HuH-7 (cell line): ENCODE measurements around the gene IFT43.

ENCODE experiments used
- DNase-seq: peaks from one replicate; pipeline ENCODE4 v3.0.0; 2011; ENCODE audit warnings: low spot score

The IFT43 gene

DNA sequence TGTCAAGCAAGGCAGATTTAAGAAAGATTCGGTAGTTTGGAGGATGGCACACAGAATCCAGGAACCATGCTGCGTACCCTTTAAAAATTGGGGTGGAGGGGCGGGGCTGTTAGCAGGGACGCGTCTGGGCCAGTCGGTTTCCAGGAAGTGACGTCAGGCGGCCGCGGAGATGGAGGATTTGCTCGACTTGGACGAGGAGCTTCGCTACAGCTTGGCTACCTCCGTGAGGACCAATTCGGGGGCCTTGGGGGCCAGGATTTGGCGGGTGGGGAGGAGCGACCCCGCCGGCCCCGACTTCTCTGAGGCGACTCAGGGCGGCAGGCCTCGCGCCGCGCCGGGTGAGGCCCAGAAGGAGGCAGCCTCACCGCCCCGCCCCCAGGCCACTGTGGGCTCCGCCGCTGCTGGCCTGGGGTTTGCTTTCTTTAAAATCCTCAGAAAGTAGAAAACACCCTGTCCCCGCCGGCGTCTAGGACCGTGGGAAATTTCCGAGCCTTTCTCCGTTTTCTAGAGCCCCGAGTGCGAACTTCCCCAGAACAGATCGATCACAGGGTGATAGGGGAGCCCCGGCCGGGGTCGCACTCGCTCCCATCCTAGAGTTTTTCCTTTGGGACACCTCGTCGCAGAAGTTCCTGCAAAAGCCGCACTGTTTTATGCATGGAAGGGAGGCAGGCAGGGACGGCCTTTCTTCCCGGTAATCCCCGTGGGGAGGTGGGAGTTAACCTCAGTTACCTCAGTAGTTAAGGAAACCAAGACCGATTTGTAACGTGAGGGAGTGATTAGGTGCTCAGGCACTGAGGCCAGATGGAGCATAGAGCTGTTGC is at the start of gene IFT43:
Gene IFT43, plus strand, starts transcription at position 146 of the 821 bp plus-strand sequence. Its CDS starts 24 bp downstream, at position 170.
- DNase-seq, result peak; percentile 69

DNA sequence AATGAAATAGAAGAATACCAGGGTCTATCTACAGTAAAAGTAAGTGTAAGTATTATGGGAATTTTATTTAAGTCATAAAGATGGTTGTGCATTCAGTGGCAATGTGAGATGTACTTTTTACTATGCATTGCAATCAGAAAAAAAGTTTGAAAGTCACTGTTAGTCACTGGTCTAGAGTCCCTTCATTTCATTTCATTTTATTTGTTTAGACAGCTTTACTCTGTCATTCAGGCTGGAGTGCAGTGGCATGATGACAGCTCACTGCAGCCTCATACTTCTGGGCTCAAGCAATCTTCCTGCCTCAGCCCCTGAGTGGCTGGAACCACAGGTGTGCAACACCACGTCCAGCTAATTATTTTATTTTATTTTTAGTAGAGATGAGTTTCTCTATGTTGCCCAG is 46.4 kb upstream of the IFT43 start:
- DNase-seq, result no peak

DNA sequence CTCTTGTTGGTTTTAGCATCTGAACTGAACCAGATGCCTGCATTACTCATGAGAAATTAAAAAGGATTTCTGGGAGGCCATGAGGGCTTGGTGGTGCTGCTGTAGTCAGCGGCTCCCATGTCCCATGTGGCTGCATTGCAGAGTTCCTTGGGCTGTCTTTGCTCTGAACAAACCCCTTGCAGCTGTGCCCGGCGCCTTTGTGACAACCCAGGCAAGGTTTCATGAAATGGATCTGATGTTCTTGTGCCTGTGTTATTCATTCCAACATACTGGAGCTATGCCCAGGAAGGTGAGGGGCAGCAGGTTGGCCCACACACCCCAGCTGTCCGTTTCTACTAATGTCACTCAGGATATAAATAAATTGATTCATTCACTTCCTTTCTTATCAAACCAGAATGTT is 44.5 kb upstream of the IFT43 start:
- DNase-seq, result no peak

DNA sequence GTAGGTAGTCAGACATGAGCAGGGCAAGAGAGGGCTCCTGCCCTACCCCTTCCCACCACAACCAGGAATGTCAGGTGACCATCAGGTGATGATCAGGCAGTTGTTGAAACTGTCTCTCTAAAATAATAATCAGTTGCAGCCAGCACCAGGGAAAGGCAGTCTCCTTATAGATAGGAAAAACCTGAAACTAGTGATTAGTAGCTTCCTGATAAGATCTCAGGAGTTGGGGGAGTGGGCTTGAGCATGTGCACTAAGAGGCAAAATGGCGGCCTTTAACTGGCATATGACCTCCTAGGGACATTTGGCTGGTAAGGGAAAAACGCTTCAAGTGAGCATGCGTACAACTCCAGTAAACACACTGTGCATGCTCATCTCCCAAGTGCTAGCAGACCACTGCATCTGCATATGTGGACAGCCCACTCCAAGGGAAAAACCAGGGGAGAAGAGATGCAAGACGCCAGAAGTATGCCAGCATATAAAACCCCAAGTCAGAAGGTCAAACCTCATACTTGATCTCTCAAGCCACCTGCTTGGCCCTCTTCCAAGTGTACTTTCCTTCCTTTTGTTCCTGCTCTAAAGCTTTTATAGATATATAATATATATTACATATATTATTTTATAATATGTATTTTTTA is 40.8 kb upstream of the IFT43 start:
- no peak for DNase-seq

DNA sequence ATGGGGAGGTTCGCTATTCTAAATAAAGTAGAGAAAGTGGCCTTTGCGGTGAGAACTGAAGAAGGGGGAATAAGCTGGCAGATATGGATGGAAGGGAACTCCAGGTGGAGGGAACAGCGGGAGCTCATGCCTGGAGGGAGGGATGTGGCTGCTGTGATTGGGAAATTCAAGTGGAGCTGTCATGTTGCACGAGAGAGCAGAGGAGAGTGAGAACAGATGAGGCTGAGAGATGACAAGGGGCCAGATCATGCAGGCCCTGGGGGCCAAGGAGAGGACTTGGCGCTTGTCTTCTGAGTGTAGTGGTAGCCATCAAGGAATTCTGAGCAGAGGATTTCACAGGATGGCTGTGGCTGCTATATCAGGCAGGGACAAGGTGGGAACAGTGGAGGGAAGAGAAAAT is 38.8 kb upstream of the IFT43 start:
- DNase-seq, result no peak

DNA sequence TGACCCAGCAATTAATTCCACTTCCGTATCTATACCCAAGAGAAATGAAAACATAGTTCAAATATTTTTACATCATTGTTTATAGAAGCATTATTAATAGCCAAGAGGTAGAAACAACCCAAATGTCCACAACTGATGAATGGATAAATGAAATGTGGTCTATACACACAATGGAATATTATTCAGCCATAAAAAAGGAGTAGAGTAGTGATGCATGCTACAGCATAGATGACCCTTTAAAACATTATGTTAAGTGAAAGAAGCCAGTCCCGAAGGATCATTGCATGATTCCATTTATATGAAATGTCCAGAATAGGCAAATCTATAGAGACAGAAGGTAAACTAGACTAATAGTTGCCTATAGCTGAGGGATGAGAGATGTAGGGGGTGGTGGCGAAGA is 33.1 kb upstream of the IFT43 start:
- DNase-seq, result no peak

DNA sequence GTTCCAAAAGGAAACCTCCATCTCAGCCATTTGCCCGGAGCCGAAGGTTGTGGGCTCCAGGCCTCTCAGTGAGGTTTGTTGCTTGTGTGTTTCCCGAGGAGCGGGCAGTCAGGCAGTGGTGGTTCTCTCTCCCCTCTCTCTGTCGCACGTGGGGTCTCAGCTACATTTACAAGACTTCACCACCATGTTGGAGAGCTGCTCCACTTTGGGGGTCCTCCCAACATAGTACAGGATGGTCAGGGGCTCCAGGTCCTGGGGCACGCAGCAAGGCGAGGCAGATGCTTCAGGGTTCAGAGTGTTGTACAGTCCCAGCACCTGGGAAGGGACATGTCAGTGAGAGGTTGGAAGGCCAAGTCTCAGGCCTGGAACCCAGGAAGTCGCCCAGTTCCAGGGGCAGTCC is 26.5 kb upstream of the IFT43 start:
- DNase-seq, result no peak

DNA sequence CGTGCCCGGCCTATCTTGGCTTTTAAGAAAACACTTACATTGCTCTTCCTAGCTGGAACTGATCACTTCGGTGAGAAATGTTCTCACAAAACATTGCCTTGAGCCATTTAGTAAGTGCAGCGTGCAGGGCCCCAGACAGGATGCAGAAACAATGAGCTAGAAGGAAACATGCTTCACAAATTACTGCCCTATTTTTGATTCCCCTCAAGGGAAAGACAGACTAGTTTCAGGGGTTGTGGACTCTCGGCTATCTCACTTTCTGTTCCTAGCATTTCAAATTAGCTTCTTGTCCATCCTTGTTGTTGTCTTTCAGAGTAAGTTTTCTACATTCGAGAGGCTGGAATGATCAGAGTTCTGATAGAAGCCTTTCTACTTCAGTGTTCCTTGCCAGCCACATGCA is 25.3 kb upstream of the IFT43 start:
- no peak for DNase-seq

DNA sequence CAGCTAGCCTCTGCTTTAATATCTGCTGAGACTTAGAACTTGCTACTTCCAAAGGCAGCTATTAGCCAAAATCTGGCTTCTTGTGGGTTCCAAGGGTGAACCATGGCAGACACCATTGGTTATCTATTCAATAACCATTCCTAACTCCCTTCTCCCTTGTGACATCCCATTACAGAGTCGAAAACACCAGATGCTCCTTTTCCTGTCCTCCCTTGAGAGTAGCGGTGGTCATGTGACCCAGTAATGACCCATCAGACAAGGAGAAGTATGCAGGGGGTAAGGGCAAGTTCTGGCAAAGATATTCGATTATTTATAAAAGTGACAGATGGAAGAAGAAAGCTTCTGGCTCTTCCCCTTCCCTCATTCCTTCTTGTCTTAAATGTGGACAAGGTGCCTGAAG is 23.9 kb upstream of the IFT43 start:
- no peak for DNase-seq

DNA sequence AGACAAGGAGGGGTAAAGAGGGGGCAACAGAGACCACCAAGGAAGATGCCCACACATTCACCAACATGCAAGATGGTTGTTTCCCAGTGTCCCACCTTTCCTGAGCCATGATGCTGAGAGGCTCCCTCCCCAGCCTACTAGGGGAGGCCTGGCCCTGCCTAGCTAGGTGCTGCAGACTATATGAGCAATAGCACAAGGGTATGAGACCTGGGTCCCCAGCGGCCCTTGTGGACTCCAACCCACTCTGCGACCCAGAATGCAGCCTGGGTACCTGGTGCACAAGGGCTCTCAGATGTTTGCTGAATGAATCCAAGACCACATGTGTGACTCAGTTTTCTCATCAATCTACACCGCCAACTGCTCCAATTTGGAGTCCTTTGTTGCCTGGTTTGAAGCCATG is 17.7 kb upstream of the IFT43 start:
- no peak for DNase-seq

DNA sequence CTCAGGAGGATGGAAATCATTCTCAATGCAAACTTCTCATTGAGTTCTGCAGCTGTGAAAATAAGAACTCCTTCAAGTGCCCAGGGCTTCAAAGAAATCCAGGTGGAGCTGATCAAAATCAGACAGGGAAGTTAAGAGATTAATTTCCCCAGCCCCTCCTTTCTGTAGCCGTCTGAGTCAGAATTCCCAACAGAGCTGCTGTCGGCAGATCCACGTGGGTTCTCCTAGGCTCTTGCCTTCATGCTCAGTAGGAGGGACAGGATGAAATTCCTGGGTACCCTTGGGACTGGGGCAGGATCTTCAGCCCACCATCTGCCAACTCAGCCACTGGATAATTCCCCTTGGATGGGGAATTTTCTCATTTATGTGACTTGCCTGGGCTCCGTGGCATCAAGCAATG is 17.1 kb upstream of the IFT43 start:
- DNase-seq, result no peak

DNA sequence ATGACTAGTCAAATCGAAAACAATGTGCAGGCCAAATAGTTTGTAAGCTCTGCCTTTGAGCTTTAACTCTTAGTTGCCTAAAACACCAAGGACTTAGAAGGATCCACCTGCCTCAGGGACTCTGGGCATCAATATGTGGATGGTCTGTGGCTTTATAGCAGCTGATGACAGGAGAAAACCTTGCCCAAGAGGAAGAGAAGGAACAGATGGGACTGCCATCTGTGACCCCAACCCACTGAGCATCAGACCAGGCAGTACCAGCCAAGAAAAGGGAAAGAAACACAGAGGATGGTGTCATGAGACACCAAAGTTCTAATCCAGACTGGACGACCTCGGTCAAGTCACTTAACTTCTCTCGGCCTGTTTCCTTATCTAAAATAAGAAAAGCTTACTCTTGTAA is 16.4 kb upstream of the IFT43 start:
- DNase-seq, result no peak

DNA sequence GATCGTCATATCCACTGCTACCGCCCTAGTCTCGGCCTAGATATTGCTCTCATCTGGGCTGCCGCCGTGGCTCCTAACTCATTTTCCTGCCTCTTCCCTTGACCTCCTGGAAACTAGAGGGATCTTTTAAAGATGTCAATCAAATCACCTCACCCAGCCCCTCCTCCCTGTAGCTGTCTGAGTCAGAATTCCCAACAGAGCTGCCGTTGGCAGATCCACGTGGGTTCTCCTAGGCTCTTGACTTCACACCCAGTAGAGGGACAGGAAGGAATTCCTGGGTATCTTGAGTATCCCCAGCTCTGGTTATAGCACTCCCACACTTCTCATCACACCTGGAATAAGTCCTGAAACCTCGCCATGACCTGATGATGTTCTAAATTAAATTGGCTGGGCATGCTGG is 15.7 kb upstream of the IFT43 start:
- no peak for DNase-seq

DNA sequence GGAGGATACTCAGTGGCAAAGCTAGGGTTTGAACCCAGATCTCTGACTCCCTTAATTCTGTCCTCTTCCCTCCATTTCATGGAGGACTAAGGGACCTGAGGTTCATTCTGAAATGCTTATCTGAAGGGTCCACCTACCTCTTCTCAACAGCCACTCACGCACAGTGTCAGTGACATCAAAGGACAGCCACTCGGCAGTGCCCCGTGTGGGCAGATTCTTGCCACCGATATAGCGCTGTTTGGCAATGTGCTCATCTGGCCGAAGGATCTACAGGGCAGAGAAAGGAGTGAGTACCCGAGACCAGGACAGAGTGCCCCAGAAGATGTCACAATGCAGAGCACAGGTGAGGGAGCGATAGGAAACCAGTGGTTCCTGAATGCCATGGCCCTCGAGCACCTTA is 14.6 kb upstream of the IFT43 start:
- DNase-seq, result no peak

DNA sequence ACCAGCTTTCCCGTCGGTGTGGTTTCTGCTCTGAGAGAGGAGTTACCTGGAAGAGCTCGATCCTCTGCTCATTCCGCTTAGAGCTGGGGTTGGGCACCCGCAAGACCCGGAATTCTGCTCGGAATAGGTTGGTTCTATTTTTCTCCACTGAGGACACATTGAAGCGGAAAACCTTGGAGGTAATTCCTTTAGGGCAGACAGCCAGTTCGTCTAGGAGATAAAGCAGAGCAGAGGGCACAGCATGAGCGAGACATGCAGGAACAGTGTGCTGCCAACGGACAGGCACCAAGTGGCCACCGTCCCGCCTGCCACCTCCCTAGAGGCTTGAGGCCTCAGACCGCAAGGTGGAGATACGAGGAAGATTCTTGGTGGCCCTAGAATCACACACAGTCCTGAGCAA is 14.1 kb upstream of the IFT43 start:
- DNase-seq, result no peak

DNA sequence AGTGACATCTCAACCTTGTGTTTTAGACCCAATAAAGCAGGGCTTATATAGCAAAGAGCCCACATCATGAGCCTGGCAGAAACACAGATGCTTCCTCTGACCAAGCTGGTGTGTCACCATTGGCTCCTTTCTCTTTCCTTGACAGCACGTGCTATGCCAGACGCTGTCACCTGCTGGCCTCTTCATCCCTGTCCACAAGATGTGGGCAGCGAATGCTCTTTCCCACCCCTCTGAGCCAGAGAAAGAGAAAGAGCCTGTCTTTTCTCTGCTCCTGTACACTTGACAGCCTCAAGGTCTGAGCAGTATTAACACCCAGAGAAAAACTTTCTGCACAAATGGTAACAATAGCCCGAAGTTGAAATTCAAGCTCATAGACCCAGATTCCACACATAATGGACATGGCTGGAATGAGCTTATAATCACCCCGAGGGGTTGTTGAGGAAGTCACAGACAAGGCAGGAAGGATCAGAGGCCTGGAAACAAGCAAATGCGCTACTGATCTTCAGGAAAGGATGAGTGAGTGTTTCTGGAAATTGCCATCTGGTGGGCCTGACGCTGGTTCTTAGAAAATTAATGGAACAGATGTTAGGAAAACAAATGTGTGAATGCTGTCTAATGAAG is 12.7 kb upstream of the IFT43 start:
- DNase-seq, result no peak

DNA sequence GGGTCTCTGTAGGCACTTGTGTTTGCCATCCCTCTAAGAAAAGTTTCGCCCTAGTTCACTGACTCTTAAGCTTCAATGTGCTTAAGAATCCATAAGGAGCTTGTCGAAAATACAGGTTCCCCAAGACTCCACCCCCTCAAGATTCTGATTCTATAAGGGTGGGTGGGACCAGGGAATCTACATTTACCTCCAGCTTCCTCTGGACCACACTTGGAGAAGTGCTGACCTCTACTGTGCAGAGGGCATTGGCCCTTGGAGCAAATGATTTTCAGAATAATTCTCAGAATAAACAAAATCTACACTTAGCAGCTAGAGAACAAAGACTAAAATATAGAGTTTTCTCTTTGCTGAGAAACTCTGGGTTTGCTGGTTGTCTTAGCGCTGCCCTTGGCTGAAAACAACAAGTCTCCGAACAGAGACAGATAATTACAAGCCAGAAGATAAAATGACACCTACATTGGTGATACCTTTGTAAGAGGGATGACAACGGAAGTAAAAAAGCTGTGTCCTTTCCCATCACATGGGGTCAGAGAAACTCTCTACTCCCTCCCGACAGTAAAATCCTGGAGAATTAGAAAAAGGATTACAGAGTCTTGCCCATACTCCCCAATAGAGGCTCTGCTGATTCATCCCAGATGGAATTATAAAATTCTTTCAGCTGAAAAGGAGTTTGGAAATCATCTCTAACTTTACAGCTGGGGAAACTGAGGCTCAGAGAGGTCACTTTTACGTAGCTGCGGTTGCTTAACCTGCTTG is 8.6 kb upstream of the IFT43 start:
- DNase-seq, result no peak

DNA sequence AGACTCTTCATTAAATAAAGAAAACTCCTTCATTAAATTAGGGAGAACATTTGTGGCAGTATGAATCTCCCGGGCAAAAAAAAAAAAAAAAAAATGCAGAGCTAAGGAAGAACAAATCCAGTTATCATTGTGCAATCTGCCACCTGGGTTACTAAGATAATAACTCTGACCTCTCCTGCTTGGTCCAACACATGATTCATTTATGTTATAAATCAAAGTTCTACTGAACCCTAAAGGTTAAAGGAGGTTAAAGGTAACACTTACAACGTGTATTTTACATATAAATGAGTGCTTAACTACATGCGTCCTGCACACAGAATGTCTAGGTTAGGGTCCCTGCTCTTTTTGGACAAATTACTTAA is 8.0 kb upstream of the IFT43 start:
- no peak for DNase-seq

DNA sequence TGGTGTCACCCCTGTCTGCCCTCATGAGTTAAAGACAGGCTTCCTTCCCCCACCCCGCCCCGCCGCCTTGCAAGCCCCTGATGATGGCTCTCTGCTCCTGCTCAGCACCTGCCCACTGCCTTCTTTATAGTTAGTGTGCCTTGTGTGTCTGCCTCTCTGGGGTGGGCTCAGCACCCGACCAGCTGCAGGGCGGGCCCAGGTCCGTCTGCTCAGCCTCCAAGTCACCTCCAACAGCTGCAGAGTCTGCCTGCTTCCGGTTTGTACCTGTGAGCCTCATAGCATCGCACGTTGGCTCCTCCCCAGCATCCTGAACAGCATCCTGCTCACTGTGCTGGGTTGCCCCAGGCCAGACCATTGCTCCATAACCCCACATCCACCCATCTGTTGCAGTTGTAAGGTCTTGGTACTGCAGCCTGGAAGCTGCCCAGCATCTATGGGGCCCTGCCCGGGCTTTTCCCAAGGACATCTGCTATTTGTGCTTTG is 7.3 kb upstream of the IFT43 start:
- no peak for DNase-seq

DNA sequence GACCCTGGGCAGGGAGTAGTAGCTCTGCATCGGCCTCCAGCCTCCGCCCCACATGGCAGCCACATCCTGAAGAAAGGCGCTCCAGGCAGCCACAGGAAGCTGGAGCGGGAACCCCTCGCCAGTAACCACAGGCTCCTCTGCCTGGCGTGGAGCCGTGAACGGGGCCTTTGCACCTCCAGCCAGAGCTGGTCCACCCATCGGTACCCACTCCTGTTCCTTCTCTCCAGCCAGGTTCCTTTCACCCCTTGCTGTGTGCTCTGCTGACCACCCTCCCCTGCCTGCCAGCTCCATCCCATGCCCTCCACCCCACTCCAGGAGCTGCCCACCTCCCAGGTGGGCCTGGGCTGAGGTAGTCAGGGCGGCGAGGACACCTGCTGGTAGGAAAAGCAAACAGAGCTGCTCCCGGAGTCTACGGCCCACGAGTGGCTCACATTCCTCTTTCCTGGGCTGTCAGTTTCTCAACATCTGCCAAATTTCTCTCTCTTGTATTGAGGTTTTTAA is 6.4 kb upstream of the IFT43 start:
- DNase-seq, result peak; percentile 62

DNA sequence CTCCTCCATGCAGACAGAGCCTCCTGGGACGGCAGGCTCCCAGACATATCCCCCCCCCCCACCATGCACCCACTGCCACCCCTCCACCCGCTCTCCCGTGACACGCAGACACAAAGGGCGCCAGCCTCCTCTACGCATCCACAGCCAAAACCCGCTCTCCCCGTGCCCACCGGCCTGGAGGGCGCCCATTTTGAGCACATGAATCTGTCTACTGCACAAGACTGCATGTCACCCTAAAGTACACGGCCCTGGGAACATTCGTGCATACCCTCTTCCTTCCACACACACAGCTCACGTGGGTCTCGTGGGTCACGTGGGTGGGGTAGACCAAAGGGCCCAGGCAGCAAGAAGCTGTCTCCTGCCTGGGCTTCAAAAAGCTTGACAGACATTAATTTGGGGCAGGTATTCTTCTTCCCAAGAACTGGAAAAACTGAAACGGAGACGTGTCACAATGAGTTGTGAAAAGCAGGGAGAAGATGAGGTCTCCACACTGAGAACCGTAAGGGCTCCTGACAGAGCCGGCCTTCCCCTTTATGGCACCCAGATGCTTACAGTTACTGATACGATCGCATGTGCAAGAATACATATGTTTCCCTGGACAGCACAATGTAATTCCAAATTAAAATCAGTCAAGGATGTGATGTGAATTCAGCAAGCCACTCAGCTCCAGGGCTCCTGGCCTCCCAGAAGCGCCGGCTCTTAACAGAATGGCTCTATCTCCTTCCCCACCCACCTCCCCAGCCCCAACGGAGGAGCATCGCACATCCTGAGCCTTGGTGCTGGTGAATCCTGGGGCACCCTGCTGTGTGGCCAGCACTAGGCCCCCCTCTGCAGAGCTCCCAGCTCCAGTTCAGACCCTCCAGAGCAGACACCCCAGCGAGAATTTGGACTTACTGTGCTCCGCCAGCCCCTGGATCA is 5.7 kb upstream of the IFT43 start:
- DNase-seq, result no peak
